ENCODE data around the gene CLCC1.

The CLCC1 gene

DNA sequence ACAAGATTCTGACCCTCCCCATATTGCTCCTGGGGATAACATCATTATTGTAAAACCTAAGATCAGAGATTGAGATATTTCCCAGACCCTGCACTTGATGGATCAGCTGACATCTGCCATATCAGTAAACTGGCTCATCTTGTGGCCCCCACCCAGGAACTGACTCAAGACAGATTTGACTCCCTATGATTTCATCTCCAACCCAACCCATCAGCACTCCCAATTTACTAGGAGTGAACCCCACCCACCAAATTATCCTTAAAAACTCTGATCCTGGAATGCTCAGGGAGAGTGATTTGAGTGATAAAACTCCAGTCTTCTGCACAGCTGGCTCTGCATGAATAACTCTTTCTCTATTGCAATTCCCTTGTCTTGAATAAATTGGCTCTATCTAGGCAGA lies 6.1 kb upstream of the CLCC1 start:
- Histone ChIP-seq H3K4me3 (ENCODE audit: control insufficient read depth in 1 of 7, extremely low read depth in 1 of 7, insufficient read depth in 4 of 7, low read depth in 2 of 7, low read length in 6 of 7) (no peak overlapping the region), H3K27ac (ENCODE audit: insufficient read depth in 1 of 2, low read depth in 1 of 2, low read length in 2 of 2, poor library complexity in 1 of 2, severe bottlenecking in 2 of 2) (no peak overlapping the region), H3K9me3 (ENCODE audit: control extremely low read depth in 1 of 5, control insufficient read depth in 4 of 5, insufficient read depth in 2 of 5, low read depth in 1 of 5, low read length in 4 of 5) (no peaks in the 10 kb centered on the region), H3K36me3 (ENCODE audit: control insufficient read depth in 4 of 4, insufficient read depth in 4 of 4, low read length in 3 of 4) (peaks cover 10 to 34% (median 12%) of the 10 kb centered on the region in 4 experiments), H3K27me3 (replicated peaks in 2 of 5; ENCODE audit: control insufficient read depth in 4 of 5, insufficient read depth in 5 of 5, low read length in 4 of 5) (no peaks in the 10 kb centered on the region), H3K4me1 (ENCODE audit: control extremely low read depth in 1 of 4, control insufficient read depth in 4 of 4, insufficient read depth in 4 of 4, low read length in 3 of 4) (no peaks in the 10 kb centered on the region)
- DNase-seq = no peak
- POLR2A ChIA-PET = no interaction called here
- CTCF ChIA-PET = interaction anchor here (0.9 kb wide), 1 partner anchor 18 kb away, joined by 3 read pairs; no protein-coding TSS in a partner anchor

DNA sequence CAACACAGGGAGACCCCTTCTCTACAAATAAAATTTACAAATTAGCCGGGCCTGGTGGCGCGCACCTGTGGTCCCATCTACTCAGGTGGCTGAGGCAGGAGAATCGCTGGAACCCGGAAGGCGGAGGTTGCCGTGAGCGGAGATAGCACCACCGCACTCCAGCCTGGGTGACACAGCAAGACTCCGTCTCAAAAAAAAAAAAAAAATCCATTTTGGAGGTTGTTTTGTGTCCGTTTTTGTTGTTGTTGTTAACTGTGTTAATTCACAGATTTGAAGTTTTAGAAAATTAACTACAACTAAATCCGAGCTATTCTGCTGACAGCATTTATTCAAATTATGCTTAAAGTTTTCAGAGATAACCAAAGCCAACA lies 618 bp downstream of the CLCC1 start:
- Histone ChIP-seq H3K4me1 (ENCODE audit: control extremely low read depth in 1 of 4, control insufficient read depth in 4 of 4, insufficient read depth in 4 of 4, low read length in 3 of 4) (peaks cover 8 to 14% (median 9%) of the 10 kb centered on the region in 4 experiments), H3K27ac (ENCODE audit: insufficient read depth in 1 of 2, low read depth in 1 of 2, low read length in 2 of 2, poor library complexity in 1 of 2, severe bottlenecking in 2 of 2) (peak overlapping the region; percentile 79 to 93), H3K36me3 (ENCODE audit: control insufficient read depth in 4 of 4, insufficient read depth in 4 of 4, low read length in 3 of 4) (peaks cover 0 to 5% (median 4%) of the 10 kb centered on the region in 4 experiments), H3K9me3 (ENCODE audit: control extremely low read depth in 1 of 5, control insufficient read depth in 4 of 5, insufficient read depth in 2 of 5, low read depth in 1 of 5, low read length in 4 of 5) (no peaks in the 10 kb centered on the region), H3K27me3 (replicated peaks in 2 of 5; ENCODE audit: control insufficient read depth in 4 of 5, insufficient read depth in 5 of 5, low read length in 4 of 5) (no peaks in the 10 kb centered on the region), H3K4me3 (ENCODE audit: control insufficient read depth in 1 of 7, extremely low read depth in 1 of 7, insufficient read depth in 4 of 7, low read depth in 2 of 7, low read length in 6 of 7) (peak overlapping the region; percentile 74 to 96 (median 83))
- 1% methylated on average over 8 of the region's 12 CpGs for WGBS (ENCODE audit: insufficient coverage)
- POLR2A ChIA-PET = interaction anchor here (0.6 to 1.2 kb wide), 3 partner anchors 14 to 1235 kb away, joined by 3 to 12 read pairs (median 4); no protein-coding TSS in a partner anchor
- CTCF ChIA-PET = interaction anchor here (1.2 to 2.1 kb wide), 4 partner anchors 10 to 30 kb away, joined by 3 to 9 read pairs (median 4); no protein-coding TSS in a partner anchor
- peak; percentile 39 to 79 (median 69) for DNase-seq

DNA sequence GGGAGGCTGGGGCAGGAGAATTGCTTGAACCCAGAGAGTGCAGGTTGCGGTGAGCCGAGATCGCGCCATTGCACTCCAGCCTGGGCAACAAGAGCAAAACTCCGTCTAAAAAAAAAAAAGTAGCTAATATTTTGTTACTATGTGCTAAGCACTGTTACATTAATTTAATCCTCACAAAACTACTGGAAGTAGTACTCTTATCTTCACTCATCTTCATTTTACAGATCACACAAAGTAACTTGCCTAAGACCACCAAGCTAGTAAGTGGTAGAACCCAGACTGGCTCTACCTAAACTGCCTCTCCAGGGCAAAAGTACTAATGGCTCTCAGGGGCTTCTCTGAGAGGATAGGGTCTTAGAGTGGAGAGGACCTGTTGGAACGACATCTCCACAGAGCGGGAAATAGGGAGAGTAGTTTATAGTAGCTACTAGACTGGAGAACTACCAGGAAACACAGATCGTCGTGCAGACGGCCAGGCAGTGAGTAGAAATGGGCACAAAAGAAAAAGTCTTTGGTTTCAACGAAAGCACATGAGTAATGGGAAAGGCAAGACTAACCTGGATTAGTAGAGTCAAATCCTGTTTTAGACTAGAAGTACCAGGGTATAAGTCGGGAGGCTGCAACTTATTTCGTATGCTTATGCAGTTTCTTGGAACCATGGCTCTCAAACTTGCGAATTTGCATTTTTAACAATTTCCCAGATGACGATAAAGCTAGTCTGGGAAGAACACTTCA lies 1.4 kb downstream of the CLCC1 start:
- Histone ChIP-seq H3K4me3 (ENCODE audit: control insufficient read depth in 1 of 7, extremely low read depth in 1 of 7, insufficient read depth in 4 of 7, low read depth in 2 of 7, low read length in 6 of 7) (peak overlapping the region in 5 of 7 experiments; percentile 74 to 88 (median 80)), H3K27me3 (replicated peaks in 2 of 5; ENCODE audit: control insufficient read depth in 4 of 5, insufficient read depth in 5 of 5, low read length in 4 of 5) (no peaks in the 10 kb centered on the region), H3K9me3 (ENCODE audit: control extremely low read depth in 1 of 5, control insufficient read depth in 4 of 5, insufficient read depth in 2 of 5, low read depth in 1 of 5, low read length in 4 of 5) (no peaks in the 10 kb centered on the region), H3K36me3 (ENCODE audit: control insufficient read depth in 4 of 4, insufficient read depth in 4 of 4, low read length in 3 of 4) (peaks cover 0 to 8% (median 4%) of the 10 kb centered on the region in 4 experiments), H3K4me1 (ENCODE audit: control extremely low read depth in 1 of 4, control insufficient read depth in 4 of 4, insufficient read depth in 4 of 4, low read length in 3 of 4) (peaks cover 8 to 16% (median 11%) of the 10 kb centered on the region in 4 experiments), H3K27ac (ENCODE audit: insufficient read depth in 1 of 2, low read depth in 1 of 2, low read length in 2 of 2, poor library complexity in 1 of 2, severe bottlenecking in 2 of 2) (peak overlapping the region in 1 of 2 experiments; percentile 93)
- DNase-seq = no peak
- 96% methylated on average over 14 of the region's 15 CpGs for WGBS (ENCODE audit: insufficient coverage)
- ChIA-PET CTCF (interaction anchor here (0.9 to 2.1 kb wide), 4 partner anchors 9 to 21 kb away, joined by 4 to 9 read pairs (median 4); no protein-coding TSS in a partner anchor), POLR2A (no interaction called here)

DNA sequence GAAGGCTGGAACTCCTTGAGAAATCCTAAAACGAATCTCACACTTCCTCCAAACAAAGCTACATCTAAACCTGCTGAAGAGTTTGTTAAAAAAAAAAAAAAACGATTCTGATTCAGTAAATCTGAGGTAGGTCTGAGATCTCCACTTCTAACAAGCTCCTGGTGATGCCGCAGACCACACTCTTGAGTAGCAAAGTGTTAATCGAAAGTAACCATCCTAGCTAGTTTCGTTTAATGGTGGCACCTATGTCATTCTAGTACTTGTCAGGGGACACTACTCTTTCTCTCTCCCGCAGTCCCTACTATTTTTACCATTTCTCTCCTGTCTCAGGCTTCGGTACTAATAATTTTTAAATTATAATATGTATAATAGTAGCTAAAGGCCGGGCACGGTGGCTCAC lies 2.1 kb downstream of the CLCC1 start:
- Histone ChIP-seq H3K36me3 (ENCODE audit: control insufficient read depth in 4 of 4, insufficient read depth in 4 of 4, low read length in 3 of 4) (peaks cover 0 to 8% (median 5%) of the 10 kb centered on the region in 4 experiments), H3K9me3 (ENCODE audit: control extremely low read depth in 1 of 5, control insufficient read depth in 4 of 5, insufficient read depth in 2 of 5, low read depth in 1 of 5, low read length in 4 of 5) (no peaks in the 10 kb centered on the region), H3K27ac (ENCODE audit: insufficient read depth in 1 of 2, low read depth in 1 of 2, low read length in 2 of 2, poor library complexity in 1 of 2, severe bottlenecking in 2 of 2) (no peak overlapping the region), H3K27me3 (replicated peaks in 2 of 5; ENCODE audit: control insufficient read depth in 4 of 5, insufficient read depth in 5 of 5, low read length in 4 of 5) (no peaks in the 10 kb centered on the region), H3K4me3 (ENCODE audit: control insufficient read depth in 1 of 7, extremely low read depth in 1 of 7, insufficient read depth in 4 of 7, low read depth in 2 of 7, low read length in 6 of 7) (no peak overlapping the region), H3K4me1 (ENCODE audit: control extremely low read depth in 1 of 4, control insufficient read depth in 4 of 4, insufficient read depth in 4 of 4, low read length in 3 of 4) (peaks cover 8 to 17% (median 12%) of the 10 kb centered on the region in 4 experiments)
- ChIA-PET POLR2A (no interaction called here), CTCF (interaction anchor here (1.5 to 2.1 kb wide), 3 partner anchors 8 to 13 kb away, joined by 4 to 9 read pairs (median 5); no protein-coding TSS in a partner anchor)
- WGBS (ENCODE audit: insufficient coverage) = 96% methylated on average over 5 of the region's 9 CpGs
- no peak for DNase-seq

DNA sequence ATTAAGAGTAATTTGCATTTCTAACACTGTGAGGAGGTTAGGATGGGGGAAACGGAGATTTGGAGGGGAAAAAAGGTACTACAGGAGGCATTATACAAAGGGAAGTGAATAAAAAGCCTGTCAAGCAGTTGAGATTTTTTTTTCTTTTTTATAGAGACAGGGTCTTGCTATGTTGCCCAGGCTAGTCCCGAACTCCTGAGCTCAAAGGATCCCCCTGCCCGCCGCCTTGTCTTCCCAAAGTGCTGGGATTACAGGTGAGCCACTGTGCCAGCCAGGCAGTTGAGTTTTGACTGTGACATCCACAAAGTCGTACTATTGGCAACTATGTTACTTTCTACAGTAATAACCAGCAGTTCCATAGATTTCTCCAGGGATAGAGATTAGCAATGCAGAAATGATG lies 2.6 kb downstream of the CLCC1 start:
- Histone ChIP-seq H3K36me3 (ENCODE audit: control insufficient read depth in 4 of 4, insufficient read depth in 4 of 4, low read length in 3 of 4) (peaks cover 0 to 8% (median 6%) of the 10 kb centered on the region in 4 experiments), H3K27me3 (replicated peaks in 2 of 5; ENCODE audit: control insufficient read depth in 4 of 5, insufficient read depth in 5 of 5, low read length in 4 of 5) (no peaks in the 10 kb centered on the region), H3K9me3 (ENCODE audit: control extremely low read depth in 1 of 5, control insufficient read depth in 4 of 5, insufficient read depth in 2 of 5, low read depth in 1 of 5, low read length in 4 of 5) (no peaks in the 10 kb centered on the region), H3K4me1 (ENCODE audit: control extremely low read depth in 1 of 4, control insufficient read depth in 4 of 4, insufficient read depth in 4 of 4, low read length in 3 of 4) (peaks cover 8 to 17% (median 12%) of the 10 kb centered on the region in 4 experiments), H3K27ac (ENCODE audit: insufficient read depth in 1 of 2, low read depth in 1 of 2, low read length in 2 of 2, poor library complexity in 1 of 2, severe bottlenecking in 2 of 2) (no peak overlapping the region), H3K4me3 (ENCODE audit: control insufficient read depth in 1 of 7, extremely low read depth in 1 of 7, insufficient read depth in 4 of 7, low read depth in 2 of 7, low read length in 6 of 7) (no peak overlapping the region)
- peak in 1 of 3 donors; percentile 10 for DNase-seq
- ChIA-PET POLR2A (no interaction called here), CTCF (interaction anchor here (1.8 to 2.1 kb wide), 2 partner anchors 8 to 13 kb away, joined by 5 to 9 read pairs; no protein-coding TSS in a partner anchor)
- 100% methylated on average over 3 of the region's 5 CpGs for WGBS (ENCODE audit: insufficient coverage)

DNA sequence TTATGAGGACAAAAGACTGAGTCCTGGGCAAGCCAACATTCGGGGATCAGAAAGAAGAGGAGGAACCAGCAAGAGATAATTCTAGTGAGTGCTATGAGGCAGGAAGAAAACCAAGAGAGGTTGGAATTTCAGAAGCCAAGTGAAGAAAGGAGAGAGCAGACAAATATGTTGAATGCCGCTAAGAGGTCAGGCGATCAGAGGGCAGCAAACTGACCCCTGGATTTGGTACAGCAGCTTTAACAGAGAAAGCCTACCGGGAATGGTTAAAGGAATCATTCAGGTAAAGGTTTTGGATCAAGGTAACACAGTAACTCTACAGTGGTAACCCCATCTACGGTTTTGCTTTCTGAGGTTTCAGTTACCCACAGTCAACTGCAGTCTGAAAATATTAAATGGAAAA lies 5.4 kb downstream of the CLCC1 start:
- WGBS (ENCODE audit: insufficient coverage) = 98% methylated on average over 5 of the region's 5 CpGs
- CTCF ChIA-PET = no interaction called here
- Histone ChIP-seq H3K4me1 (ENCODE audit: control extremely low read depth in 1 of 4, control insufficient read depth in 4 of 4, insufficient read depth in 4 of 4, low read length in 3 of 4) (peaks cover 5 to 14% (median 11%) of the 10 kb centered on the region in 4 experiments), H3K27me3 (replicated peaks in 2 of 5; ENCODE audit: control insufficient read depth in 4 of 5, insufficient read depth in 5 of 5, low read length in 4 of 5) (no peaks in the 10 kb centered on the region), H3K4me3 (ENCODE audit: control insufficient read depth in 1 of 7, extremely low read depth in 1 of 7, insufficient read depth in 4 of 7, low read depth in 2 of 7, low read length in 6 of 7) (no peak overlapping the region), H3K27ac (ENCODE audit: insufficient read depth in 1 of 2, low read depth in 1 of 2, low read length in 2 of 2, poor library complexity in 1 of 2, severe bottlenecking in 2 of 2) (no peak overlapping the region), H3K9me3 (ENCODE audit: control extremely low read depth in 1 of 5, control insufficient read depth in 4 of 5, insufficient read depth in 2 of 5, low read depth in 1 of 5, low read length in 4 of 5) (no peaks in the 10 kb centered on the region), H3K36me3 (ENCODE audit: control insufficient read depth in 4 of 4, insufficient read depth in 4 of 4, low read length in 3 of 4) (peaks cover 0 to 20% (median 18%) of the 10 kb centered on the region in 4 experiments)
- POLR2A ChIA-PET = no interaction called here
- DNase-seq = no peak

DNA sequence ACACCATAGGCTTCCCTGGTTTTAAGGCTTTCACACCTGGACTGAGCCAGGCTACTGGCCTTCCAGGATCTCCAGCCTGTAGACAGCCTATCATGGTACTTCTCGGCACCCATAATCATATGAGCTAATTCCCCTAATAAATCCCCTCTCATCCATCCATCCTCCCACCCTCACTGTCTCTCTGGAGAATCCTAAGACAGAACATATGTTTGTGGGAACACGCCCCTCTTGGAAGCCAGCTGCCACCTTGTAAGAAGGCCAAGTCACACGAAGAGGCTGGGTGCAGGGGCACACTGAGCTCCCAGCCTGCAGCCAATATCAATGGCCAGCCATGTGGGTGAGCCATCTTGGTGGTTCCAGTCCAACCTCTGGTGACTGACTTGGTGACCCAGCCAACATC lies 7.4 kb downstream of the CLCC1 start:
- no peak for DNase-seq
- H3K9me3 ChIP-seq (ENCODE audit: control extremely low read depth in 1 of 5, control insufficient read depth in 4 of 5, insufficient read depth in 2 of 5, low read depth in 1 of 5, low read length in 4 of 5) = no peaks in the 10 kb centered on the region
- peaks cover 0 to 5% (median 2%) of the 10 kb centered on the region in 4 experiments for H3K4me1 ChIP-seq (ENCODE audit: control extremely low read depth in 1 of 4, control insufficient read depth in 4 of 4, insufficient read depth in 4 of 4, low read length in 3 of 4)
- CTCF ChIA-PET = no interaction called here
- no peaks in the 10 kb centered on the region for H3K27me3 ChIP-seq (replicated peaks in 2 of 5; ENCODE audit: control insufficient read depth in 4 of 5, insufficient read depth in 5 of 5, low read length in 4 of 5)
- WGBS (ENCODE audit: insufficient coverage) = 100% methylated on average over 2 of the region's 3 CpGs
- POLR2A ChIA-PET = interaction anchor here (0.5 kb wide), 1 partner anchor 1508 kb away, joined by 7 read pairs; no protein-coding TSS in a partner anchor
- H3K36me3 ChIP-seq (ENCODE audit: control insufficient read depth in 4 of 4, insufficient read depth in 4 of 4, low read length in 3 of 4) = peaks cover 0 to 18% (median 17%) of the 10 kb centered on the region in 4 experiments
- no peak overlapping the region for H3K27ac ChIP-seq (ENCODE audit: insufficient read depth in 1 of 2, low read depth in 1 of 2, low read length in 2 of 2, poor library complexity in 1 of 2, severe bottlenecking in 2 of 2)
- no peak overlapping the region for H3K4me3 ChIP-seq (ENCODE audit: control insufficient read depth in 1 of 7, extremely low read depth in 1 of 7, insufficient read depth in 4 of 7, low read depth in 2 of 7, low read length in 6 of 7)

Data from common myeloid progenitor, CD34-positive (primary cell).